GM18861 (cell line): Measurements from ENCODE around the gene TGFBR1.
A peak's percentile ranks its signal among the peaks of the same experiment; 100 is the strongest.

Experiments used
- ATAC-seq: cut with Tn5 transposase; IDR thresholded peaks from one replicate; pipeline ENCODE4 v1.9.1; 2021; ENCODE audit not compliant: unreplicated experiment

Gene TGFBR1

GRCh38 chr9:99166149-99166548, 61.2 kb downstream of the TGFBR1 start:
- no peak for ATAC-seq

GRCh38 chr9:99167119-99167518, 62.2 kb downstream of the TGFBR1 start:
- no peak for ATAC-seq

- no peak for ATAC-seq
These were observed 62.8 kb downstream of the TGFBR1 start for GRCh38 chr9:99167694-99168093.

GRCh38 chr9:99169086-99169485, 64.2 kb downstream of the TGFBR1 start:
- ATAC-seq, result no peak

GRCh38 chr9:99169982-99170761, 65.3 kb downstream of the TGFBR1 start:
- no peak for ATAC-seq

GRCh38 chr9:99171225-99172123, 66.6 kb downstream of the TGFBR1 start:
- no peak for ATAC-seq

- no peak for ATAC-seq
These were observed 67.5 kb downstream of the TGFBR1 start for GRCh38 chr9:99172124-99173091.

GRCh38 chr9:99173570-99174504, 68.9 kb downstream of the TGFBR1 start:
- ATAC-seq, result peak; percentile 72

GRCh38 chr9:99176527-99177013, 71.7 kb downstream of the TGFBR1 start:
- ATAC-seq, result no peak

GRCh38 chr9:99177576-99178366, 72.9 kb downstream of the TGFBR1 start:
- no peak for ATAC-seq

GRCh38 chr9:99178912-99179872, 74.3 kb downstream of the TGFBR1 start:
- ATAC-seq, result no peak

- peak; percentile 34 for ATAC-seq
These were observed 75.3 kb downstream of the TGFBR1 start for GRCh38 chr9:99180199-99180598.

GRCh38 chr9:99180662-99181061, 75.7 kb downstream of the TGFBR1 start:
- ATAC-seq, result no peak

- no peak for ATAC-seq
These were observed 76.3 kb downstream of the TGFBR1 start for GRCh38 chr9:99181206-99181605.

- ATAC-seq, result no peak
These were observed 76.7 kb downstream of the TGFBR1 start for GRCh38 chr9:99181621-99182020.

- no peak for ATAC-seq
These were observed 77.4 kb downstream of the TGFBR1 start for GRCh38 chr9:99182356-99182755.

- ATAC-seq, result no peak
These were observed 78.7 kb downstream of the TGFBR1 start for GRCh38 chr9:99183616-99184015.

GRCh38 chr9:99184110-99184474, 79.2 kb downstream of the TGFBR1 start:
- ATAC-seq, result no peak
